ENCODE results near the gene CACNB4. TPM values are rescaled to one million over a fixed set of nuclear protein-coding genes. Genes with fewer than 3 reads are reported as not detected.
"Not testable (repeated sequence)": the region's sequence is repeated elsewhere in the genome, so short reads cannot be mapped to it uniquely, and the experiment has no call there.

Gene CACNB4
- total RNA-seq, 1 donor from 2014 or later: 3.7 TPM

GRCh38 chr2:151945602-151946001, 153.2 kb downstream of the CACNB4 start:
- no peak overlapping the region for H3K27ac ChIP-seq
- no peaks in the 10 kb centered on the region for H3K27me3 ChIP-seq
- H3K36me3 ChIP-seq: no peaks in the 10 kb centered on the region
- no peaks in the 10 kb centered on the region for H3K9me3 ChIP-seq
- intact Hi-C loops (cut with DNase I): loop anchor here (2.0 to 5.0 kb wide), 3 partner anchors 51 to 117 kb away; partner anchors contain the start of gene ARL5A
- H3K4me3 ChIP-seq: no peak overlapping the region
- peaks cover 0 to 12% of the 10 kb centered on the region in 2 donors for H3K4me1 ChIP-seq
- no peak for DNase-seq (ENCODE audit: low spot score in 2 of 2)
- TF ChIP-seq CTCF (IDR thresholded peaks at IDR 0.05): no peak

- Histone ChIP-seq H3K4me1 (peaks cover 0 to 12% of the 10 kb centered on the region in 2 donors), H3K27ac (no peak overlapping the region), H3K36me3 (no peaks in the 10 kb centered on the region), H3K9me3 (no peaks in the 10 kb centered on the region), H3K4me3 (no peak overlapping the region), H3K27me3 (no peaks in the 10 kb centered on the region)
- no peak for DNase-seq (ENCODE audit: low spot score in 2 of 2)
- intact Hi-C loops (cut with DNase I): loop anchor here (5.0 kb wide), 1 partner anchor 63 kb away; no protein-coding TSS in a partner anchor
- TF ChIP-seq CTCF (IDR thresholded peaks at IDR 0.05): no peak
Measured at GRCh38 chr2:151945186-151945585, 153.7 kb downstream of the CACNB4 start.

GRCh38 chr2:151943461-151943860, 155.4 kb downstream of the CACNB4 start:
- Histone ChIP-seq H3K4me3 (no peak overlapping the region), H3K27ac (no peak overlapping the region), H3K4me1 (peaks cover 0 to 10% of the 10 kb centered on the region in 2 donors), H3K27me3 (no peaks in the 10 kb centered on the region), H3K36me3 (no peaks in the 10 kb centered on the region), H3K9me3 (no peaks in the 10 kb centered on the region)
- TF ChIP-seq CTCF (IDR thresholded peaks at IDR 0.05): no peak
- DNase-seq (ENCODE audit: low spot score in 2 of 2): no peak
- intact Hi-C loops (cut with DNase I): no loop called here

- H3K9me3 ChIP-seq; H3K36me3 ChIP-seq; DNase-seq (ENCODE audit: low spot score in 2 of 2); intact Hi-C loops (cut with DNase I); H3K4me1 ChIP-seq; H3K27me3 ChIP-seq; H3K4me3 ChIP-seq; H3K27ac ChIP-seq: not testable (repeated sequence)
Measured at GRCh38 chr2:151942540-151943205, 156.2 kb downstream of the CACNB4 start.

GRCh38 chr2:151937966-151938365, 160.9 kb downstream of the CACNB4 start:
- intact Hi-C loops (cut with DNase I): no loop called here
- Histone ChIP-seq H3K27ac (no peak overlapping the region), H3K4me3 (no peak overlapping the region), H3K9me3 (no peaks in the 10 kb centered on the region), H3K27me3 (no peaks in the 10 kb centered on the region), H3K36me3 (no peaks in the 10 kb centered on the region), H3K4me1 (no peaks in the 10 kb centered on the region)
- no peak for DNase-seq (ENCODE audit: low spot score in 2 of 2)
- no peak for TF ChIP-seq CTCF (IDR thresholded peaks at IDR 0.05)

- Histone ChIP-seq H3K27ac (no peak overlapping the region), H3K4me1 (no peaks in the 10 kb centered on the region), H3K27me3 (no peaks in the 10 kb centered on the region), H3K9me3 (no peaks in the 10 kb centered on the region), H3K36me3 (no peaks in the 10 kb centered on the region), H3K4me3 (no peak overlapping the region)
- intact Hi-C loops (cut with DNase I): no loop called here
- TF ChIP-seq CTCF (IDR thresholded peaks at IDR 0.05): no peak
- no peak for DNase-seq (ENCODE audit: low spot score in 2 of 2)
Measured at GRCh38 chr2:151936626-151937025, 162.2 kb downstream of the CACNB4 start.
